GM19324 (cell line): ENCODE measurements around the gene PTPN23.

Experiments
- ATAC-seq: cut with Tn5 transposase; IDR thresholded peaks from one replicate; pipeline ENCODE4 v1.9.1; 2021; ENCODE audit warnings: mild to moderate bottlenecking, moderate library complexity; ENCODE audit not compliant: unreplicated experiment, low FRiP score

Gene PTPN23

GRCh38 chr3:47405820-47406761 is 25.3 kb downstream of the PTPN23 start:
- no peak for ATAC-seq

DNA sequence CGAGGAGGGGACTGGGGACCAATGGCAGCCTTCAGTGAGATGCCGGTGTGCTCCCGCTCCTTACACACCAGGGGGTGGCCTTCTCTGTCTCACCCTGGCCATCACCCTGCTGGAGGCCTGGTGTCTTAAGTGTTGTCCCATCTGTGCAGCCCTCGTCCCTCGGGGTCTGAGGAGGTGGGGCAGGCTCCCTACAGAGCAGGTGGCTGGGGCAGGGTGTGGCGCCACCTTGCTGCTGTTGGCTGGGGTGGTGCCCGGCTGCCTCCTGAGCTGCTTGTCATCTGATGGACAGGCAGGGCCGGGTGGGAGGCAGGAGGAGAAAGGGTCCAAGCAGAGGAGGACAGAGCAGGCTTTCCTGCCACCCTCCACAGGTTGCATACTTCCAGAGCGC is 25.9 kb downstream of the PTPN23 start:
- ATAC-seq, result no peak

DNA sequence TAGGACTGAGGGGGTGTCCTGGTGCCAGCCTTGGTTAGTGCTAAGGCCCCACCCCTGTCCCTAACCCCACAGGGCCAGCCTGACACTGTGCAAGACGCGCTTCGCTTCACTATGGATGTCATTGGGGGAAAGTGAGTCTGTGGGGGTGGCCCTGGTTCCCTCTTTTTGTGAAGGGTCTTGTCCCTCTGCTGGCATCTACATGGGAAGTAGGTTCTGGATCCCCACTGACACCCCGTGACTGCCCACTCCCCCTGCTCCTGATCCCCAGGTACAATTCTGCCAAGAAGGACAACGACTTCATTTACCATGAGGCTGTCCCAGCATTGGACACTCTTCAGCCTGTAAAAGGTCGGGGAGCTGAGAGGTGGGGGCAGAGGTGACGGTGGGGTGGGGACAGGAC is 26.4 kb downstream of the PTPN23 start:
- ATAC-seq, result no peak

DNA sequence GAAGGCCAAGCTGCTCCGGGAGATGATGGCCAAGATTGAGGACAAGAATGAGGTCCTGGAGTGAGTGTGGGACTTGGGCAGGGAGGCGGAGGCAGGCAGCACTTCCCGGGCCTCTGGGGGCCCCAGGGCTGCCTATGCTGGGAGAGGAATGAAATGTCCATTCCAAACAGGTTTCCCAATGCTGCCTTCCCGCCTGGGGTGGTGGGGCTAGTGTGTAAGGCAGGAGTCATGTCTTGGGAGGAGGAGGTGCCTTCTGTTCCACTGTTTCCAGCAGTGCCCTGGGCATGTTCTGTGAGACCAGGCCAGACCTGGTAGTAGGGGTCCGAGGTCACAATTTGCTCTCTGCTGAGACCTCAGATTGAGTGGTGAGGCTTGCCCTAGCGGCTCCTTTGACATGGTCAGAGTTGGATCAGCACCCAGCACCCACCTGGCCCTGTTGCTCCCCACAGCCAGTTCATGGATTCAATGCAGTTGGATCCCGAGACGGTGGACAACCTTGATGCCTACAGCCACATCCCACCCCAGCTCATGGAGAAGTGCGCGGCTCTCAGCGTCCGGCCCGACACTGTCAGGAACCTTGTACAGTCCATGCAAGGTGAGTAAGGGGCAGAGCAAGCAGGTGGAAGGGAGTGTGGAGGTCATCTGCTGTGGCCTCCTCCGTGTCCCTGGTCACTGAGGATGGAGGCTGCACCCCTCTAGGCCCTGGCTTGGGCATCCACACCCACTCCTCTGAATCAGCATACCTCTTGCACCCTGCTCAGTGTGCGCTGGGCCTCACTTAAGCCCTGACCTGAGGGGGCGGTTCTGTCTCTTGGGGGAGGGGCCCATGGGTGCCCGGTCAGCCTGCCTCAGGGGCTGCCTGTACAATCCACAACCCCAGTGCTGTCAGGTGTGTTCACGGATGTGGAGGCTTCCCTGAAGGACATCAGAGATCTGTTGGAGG is 27.3 kb downstream of the PTPN23 start:
- ATAC-seq, result no peak

DNA sequence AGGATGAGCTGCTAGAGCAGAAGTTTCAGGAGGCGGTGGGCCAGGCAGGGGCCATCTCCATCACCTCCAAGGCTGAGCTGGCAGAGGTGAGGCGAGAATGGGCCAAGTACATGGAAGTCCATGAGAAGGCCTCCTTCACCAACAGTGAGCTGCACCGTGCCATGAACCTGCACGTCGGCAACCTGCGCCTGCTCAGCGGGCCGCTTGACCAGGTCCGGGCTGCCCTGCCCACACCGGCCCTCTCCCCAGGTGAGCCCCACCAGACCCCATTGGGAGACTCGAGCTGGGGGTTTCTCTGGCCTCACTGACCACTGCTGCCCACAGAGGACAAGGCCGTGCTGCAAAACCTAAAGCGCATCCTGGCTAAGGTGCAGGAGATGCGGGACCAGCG is 28.0 kb downstream of the PTPN23 start:
- no peak for ATAC-seq

DNA sequence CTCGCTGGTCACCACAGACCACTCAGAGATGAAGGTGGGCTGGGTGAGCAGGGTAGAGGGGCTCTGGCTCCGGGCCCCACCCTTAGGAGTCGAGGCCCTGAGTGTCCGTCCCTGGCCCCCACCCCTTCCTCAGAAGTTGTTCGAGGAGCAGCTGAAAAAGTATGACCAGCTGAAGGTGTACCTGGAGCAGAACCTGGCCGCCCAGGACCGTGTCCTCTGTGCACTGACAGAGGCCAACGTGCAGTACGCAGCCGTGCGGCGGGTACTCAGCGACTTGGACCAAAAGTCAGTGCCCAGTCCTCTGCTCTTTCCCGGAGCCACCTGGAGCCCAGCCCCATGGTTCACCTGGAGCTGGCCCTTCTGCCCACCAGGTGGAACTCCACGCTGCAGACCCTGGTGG is 28.5 kb downstream of the PTPN23 start:
- no peak for ATAC-seq

GRCh38 chr3:47409688-47410416 is 29.0 kb downstream of the PTPN23 start:
- ATAC-seq, result no peak

GRCh38 chr3:47410417-47410720 is 29.5 kb downstream of the PTPN23 start:
- no peak for ATAC-seq

GRCh38 chr3:47410801-47411646 is 30.2 kb downstream of the PTPN23 start:
- ATAC-seq, result no peak

GRCh38 chr3:47411696-47412452 is 31.1 kb downstream of the PTPN23 start:
- ATAC-seq, result no peak

DNA sequence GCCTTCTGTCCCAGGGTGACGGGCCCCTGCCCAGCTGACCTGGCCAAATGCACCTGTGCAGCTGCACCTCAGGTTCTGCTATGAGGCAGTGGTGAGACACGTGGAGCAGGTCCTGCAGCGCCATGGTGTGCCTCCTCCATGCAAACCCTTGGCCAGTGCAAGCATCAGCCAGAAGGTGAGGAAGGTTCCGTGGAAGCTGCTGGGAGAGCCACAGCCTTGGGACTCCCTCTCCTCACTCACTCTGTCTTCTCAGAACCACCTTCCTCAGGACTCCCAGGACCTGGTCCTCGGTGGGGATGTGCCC is 31.6 kb downstream of the PTPN23 start:
- ATAC-seq, result no peak

GRCh38 chr3:47412842-47413520 is 32.2 kb downstream of the PTPN23 start:
- ATAC-seq, result no peak

DNA sequence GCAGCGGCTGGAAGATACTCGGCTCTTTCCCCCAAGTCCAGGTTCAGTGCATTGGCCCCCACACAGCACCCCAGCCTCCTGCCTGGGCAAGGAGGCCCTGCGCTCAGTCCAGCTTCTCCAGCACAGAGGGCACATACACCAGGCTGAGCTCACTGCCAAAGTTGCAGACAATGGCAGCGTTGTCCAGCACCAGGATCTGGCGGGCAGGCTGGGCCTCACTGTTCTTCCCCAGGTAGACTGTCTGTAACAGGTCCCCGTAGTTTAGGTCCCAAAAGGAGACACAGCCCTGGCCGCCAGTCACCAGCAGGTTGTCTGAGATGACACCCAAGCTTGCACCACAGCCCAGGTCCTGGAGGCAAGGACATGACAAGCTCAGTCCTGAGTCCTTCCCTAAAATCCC is 32.9 kb downstream of the PTPN23 start:
- no peak for ATAC-seq

DNA sequence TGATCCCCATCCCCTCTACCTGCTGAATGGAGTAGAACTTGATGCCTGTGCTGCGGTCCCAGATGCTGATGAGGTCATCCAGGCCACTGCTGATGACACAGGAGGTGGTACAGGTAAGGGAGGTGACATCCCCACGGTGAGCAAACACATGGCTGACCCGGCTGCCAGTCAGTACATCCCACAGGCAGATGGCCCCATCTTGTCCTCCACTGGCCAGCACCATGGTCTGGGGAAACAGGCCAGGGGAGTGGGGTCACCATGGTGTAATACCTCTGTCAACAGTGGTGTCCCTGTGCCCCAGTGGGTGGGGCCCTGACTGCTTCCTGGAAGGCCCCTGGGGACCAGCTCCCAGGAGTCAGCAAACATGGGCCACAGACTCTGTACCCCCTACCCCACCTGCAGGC is 33.3 kb downstream of the PTPN23 start:
- ATAC-seq, result no peak

DNA sequence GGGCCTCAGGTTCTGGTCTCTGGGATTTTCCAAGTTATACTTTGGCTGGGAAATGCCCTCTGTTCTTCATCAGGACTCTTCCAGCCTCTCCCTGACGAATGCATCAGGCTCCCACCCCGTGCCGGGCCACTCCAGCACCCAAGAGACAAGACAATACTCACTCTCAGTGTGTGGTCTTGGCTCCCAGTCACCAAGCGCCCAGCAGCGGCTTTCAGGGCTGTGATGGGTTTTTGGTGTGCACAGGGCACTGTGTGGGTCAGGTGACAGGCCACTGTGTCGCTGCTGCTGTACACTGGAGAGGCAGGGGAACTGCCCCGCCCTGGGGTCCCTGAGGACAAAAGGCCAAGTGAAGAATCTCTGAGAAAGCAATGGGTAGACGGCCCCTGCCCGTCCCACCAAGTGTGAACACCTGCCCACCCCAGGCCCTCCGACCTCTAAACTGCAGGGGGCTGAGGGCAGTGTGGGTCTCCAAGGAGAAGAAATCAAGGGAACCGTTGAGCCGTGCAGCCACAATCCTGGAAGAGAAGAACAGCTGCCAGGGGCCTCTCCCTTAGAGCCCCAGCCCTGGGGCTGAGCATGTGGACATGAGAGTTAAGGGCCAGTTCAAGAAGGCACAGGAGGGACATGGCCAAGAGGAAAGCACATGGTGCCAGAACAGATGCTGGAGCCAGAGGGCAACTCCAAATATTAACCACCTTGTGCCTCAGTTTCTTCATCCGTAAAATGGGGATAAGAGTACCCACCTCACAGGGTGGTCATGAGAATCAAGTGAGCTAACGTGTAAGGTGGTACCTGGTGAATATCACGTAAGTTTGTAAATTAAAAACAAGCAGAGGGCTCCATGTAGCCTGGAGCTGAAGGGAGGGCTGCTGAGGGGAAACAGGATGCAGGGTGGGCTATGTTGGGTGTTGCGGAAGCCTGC is 34.1 kb downstream of the PTPN23 start:
- ATAC-seq, result no peak

DNA sequence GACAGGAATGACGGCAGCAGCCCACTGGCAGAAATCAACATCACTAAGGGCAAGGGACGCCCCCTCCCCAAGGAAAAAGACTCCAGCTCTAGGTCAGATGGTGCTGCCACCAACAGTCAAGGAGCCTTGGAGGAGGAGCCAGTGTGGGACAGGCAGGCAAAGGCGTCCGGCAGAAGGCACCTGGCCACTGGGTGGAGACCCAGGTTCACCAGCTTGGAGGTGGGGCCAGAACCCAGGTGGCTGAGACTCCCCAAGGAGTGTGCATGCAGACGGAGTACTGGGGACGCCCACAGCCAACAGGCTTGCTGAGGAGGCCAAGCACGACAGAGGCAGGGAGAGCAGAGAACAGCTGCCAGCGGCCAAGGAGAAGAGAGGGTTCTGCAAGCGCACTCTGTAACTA is 35.2 kb downstream of the PTPN23 start:
- no peak for ATAC-seq

GRCh38 chr3:47418167-47419082 is 37.6 kb downstream of the PTPN23 start:
- no peak for ATAC-seq
